ENCODE measurements around the gene PRKG1. TPM values are rescaled to one million over a fixed set of nuclear protein-coding genes. Genes with fewer than 3 reads are reported as not detected.
A peak's percentile ranks its signal among the peaks of the same experiment; 100 is the strongest.

PRKG1 gene
- total and polyA plus RNA-seq, 12 donors, result 3.8 to 48.1 (median 29.9) TPM

DNA sequence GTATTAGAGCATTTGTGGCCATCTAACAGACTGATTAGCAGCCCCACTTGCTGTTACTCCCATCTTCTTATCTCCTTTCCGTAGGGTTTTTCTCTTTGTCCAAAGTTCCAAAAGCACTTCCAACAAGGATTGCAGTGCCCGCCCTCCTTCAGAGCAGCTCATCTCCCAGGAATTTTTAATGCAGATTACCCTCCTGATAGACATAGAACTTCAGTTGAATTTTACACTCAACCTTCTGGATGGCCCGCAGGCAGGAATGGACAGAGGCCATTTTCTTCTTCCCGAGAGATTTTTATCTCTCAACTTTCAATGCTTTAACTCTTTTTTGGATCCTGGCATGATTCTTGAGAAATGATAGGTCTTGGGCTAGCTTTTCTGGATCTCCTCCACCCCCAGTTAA, 23.3 kb downstream of the PRKG1 start:
- Histone ChIP-seq H3K4me3 (no peak overlapping the region), H3K27ac (no peak overlapping the region), H3K4me1 (peaks cover 0 to 45% (median 20%) of the 10 kb centered on the region in 9 donors), H3K36me3 (no peaks in the 10 kb centered on the region), H3K27me3 (no peaks in the 10 kb centered on the region), H3K9me3 (no peaks in the 10 kb centered on the region)
- no peak for ATAC-seq
- intact Hi-C loops (cut with DNase I), result no loop called here
- no peak for DNase-seq
- WGBS, 2 donors, result 70 to 72% methylated on average over 4 of the region's 4 CpGs
- TF ChIP-seq, protein P1, sequence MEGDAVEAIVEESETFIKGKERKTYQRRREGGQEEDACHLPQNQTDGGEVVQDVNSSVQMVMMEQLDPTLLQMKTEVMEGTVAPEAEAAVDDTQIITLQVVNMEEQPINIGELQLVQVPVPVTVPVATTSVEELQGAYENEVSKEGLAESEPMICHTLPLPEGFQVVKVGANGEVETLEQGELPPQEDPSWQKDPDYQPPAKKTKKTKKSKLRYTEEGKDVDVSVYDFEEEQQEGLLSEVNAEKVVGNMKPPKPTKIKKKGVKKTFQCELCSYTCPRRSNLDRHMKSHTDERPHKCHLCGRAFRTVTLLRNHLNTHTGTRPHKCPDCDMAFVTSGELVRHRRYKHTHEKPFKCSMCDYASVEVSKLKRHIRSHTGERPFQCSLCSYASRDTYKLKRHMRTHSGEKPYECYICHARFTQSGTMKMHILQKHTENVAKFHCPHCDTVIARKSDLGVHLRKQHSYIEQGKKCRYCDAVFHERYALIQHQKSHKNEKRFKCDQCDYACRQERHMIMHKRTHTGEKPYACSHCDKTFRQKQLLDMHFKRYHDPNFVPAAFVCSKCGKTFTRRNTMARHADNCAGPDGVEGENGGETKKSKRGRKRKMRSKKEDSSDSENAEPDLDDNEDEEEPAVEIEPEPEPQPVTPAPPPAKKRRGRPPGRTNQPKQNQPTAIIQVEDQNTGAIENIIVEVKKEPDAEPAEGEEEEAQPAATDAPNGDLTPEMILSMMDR (IDR thresholded peaks at IDR 0.05), result no peak

DNA sequence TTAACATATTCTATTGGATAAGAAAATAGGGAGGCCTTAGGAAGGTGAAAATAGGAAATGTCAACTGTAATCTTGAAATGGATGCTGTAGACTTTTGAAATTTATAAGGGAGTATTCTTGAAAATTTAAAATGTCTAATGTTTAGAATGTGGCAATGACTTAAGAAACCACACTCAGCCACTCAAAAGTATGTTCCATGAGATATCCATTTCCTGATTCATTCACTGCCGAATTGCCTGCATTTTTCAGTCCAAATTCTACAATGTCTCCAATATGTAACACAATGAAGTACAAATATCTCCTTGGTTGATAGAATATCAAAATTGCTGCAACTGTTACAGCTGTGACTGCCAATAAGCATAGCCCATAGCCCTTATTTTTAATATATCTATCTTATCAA, 25.9 kb downstream of the PRKG1 start:
- Histone ChIP-seq H3K4me3 (no peak overlapping the region), H3K36me3 (no peaks in the 10 kb centered on the region), H3K27me3 (no peaks in the 10 kb centered on the region), H3K27ac (no peak overlapping the region), H3K9me3 (no peaks in the 10 kb centered on the region), H3K4me1 (peaks cover 0 to 46% (median 15%) of the 10 kb centered on the region in 9 donors)
- intact Hi-C loops (cut with DNase I), result loop anchor here in 1 of 10 donors (5.0 kb wide), 1 partner anchor 47 kb away; no protein-coding TSS in a partner anchor
- 68 to 83% methylated on average over 1 of the region's 1 CpG for WGBS, 2 donors
- TF ChIP-seq, protein P1 (IDR thresholded peaks at IDR 0.05), result no peak
- DNase-seq (no peak), ATAC-seq (no peak)

DNA sequence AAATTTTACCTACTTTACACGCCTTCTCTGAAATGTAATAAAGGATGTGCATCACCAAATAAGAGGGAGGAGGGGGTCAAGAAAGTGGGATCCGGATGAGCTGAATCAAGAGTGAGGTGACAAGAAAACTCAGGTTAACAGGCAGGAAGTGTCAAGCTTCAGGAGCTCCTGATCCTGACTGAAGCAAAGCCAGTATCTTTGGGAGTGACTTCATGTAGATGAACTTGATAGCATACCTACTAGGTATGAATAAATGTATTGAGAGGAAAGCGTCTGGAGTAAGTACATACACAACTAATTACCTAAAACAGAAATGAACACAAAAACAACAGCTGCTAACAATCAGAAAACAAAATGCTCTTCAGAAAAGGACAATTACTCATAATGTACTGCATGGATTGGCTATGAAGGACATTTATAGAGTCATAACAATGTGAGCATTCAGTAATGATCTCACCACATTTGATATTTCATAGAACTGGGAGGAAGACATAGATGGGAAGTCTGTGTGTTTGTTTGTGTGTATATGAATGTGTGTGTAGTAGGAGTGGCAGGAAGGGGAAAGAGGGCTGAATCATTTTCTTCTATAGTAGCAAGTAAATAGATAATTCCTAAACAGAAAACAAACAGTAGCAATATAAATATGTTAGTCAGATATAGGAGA, 29.4 kb downstream of the PRKG1 start:
- TF ChIP-seq, protein P1 (IDR thresholded peaks at IDR 0.05), result no peak
- Histone ChIP-seq H3K27me3 (no peaks in the 10 kb centered on the region), H3K4me1 (peaks cover 0 to 34% (median 8%) of the 10 kb centered on the region in 9 donors), H3K27ac (no peak overlapping the region), H3K4me3 (no peak overlapping the region), H3K9me3 (no peaks in the 10 kb centered on the region), H3K36me3 (no peaks in the 10 kb centered on the region)
- intact Hi-C loops (cut with DNase I), result loop anchor here in 1 of 10 donors (5.0 kb wide), 1 partner anchor 44 kb away; no protein-coding TSS in a partner anchor
- 73 to 90% methylated on average over 3 of the region's 3 CpGs for WGBS, 2 donors
- DNase-seq (no peak), ATAC-seq (no peak)

DNA sequence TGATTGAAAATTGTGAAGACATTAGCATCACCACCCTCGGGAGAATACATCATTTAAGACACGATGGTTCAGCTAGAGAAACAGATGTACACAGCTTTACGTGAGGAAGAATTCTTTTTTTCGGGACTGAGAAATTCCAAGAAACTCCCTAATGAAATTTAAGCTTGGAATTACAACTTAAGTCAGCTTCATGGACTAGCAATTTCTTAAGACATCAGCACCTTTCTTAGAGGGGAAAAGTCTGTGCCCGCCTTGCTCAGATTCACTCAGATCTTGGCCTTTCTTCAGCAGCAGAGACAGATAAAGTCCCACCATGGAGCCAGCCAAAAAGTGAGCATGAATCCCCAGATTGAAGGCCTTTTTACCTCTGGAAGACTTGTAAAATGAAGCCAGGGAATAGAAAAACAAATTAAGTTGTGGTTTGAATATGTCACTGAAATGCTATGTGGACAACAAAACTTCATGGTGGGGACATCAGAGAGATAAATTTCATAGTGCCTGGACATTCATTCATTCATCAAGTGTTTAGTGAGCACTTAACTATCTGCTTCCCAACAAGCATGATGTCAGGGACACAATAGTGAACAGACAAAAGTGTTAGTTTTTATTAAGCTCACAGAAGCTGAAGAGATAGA, 32.1 kb downstream of the PRKG1 start:
- Histone ChIP-seq H3K4me3 (no peak overlapping the region), H3K4me1 (peaks cover 0 to 34% (median 10%) of the 10 kb centered on the region in 9 donors), H3K9me3 (no peaks in the 10 kb centered on the region), H3K36me3 (no peaks in the 10 kb centered on the region), H3K27ac (no peak overlapping the region), H3K27me3 (no peaks in the 10 kb centered on the region)
- TF ChIP-seq, protein P1 (IDR thresholded peaks at IDR 0.05), result no peak
- peak in 1 of 8 donors; percentile 15 for ATAC-seq
- 55 to 74% methylated on average over 5 of the region's 5 CpGs for WGBS, 2 donors
- intact Hi-C loops (cut with DNase I), result no loop called here
- no peak for DNase-seq
